ENCODE measurements around the gene SARM1.
A peak's percentile ranks its signal among the peaks of the same experiment; 100 is the strongest.

The SARM1 gene

DNA sequence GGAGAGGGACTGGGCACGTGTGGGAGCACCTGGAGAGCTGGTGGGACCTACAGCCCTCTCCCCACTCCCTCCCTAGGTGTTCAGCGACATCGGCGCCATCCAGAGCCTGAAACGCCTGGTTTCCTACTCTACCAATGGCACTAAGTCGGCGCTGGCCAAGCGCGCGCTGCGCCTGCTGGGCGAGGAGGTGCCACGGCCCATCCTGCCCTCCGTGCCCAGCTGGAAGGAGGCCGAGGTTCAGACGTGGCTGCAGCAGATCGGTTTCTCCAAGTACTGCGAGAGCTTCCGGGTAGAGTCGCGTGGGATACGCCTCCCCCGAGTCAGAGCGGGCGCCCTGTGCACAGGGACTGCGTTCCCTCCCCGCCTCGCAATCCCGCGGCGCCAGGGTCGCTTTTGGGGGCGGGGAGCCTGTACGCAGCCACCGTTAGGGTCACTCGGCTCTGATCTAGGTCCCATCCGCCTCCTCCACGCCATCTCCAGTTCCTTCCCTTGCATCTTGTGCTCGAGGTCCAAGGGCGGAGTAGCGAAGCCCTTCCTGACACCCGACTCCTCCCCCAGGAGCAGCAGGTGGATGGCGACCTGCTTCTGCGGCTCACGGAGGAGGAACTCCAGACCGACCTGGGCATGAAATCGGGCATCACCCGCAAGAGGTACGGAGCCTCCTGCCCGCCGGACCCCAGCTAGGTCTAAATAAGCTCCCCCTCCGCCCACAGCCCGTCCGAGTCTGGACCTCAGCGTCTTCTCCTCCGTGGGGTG is 13.0 kb downstream of the SARM1 start:
- TF ChIP-seq YY1 (IDR thresholded peaks at IDR 0.05; ENCODE audit: low read depth) (0 out of 2 replicates have a peak, but pooled peaks have one; percentile 9), EP300 (IDR thresholded peaks at IDR 0.05; ENCODE audit: borderline replicate concordance) (peak; percentile 26; the same call in 1 of the 2 replicates), TCF12 (IDR thresholded peaks at IDR 0.05; ENCODE audit: low read depth) (peak; percentile 28; the same call in 1 of the 2 replicates), CREB1 (IDR thresholded peaks at IDR 0.05; ENCODE audit: low read depth) (no peak), ZBTB7A (IDR thresholded peaks at IDR 0.05; ENCODE audit: low read depth) (no peak; the same call in 1 of the 2 replicates), TAF1 (IDR thresholded peaks at IDR 0.05; ENCODE audit: low read depth) (peak; percentile 52), RAD21 (IDR thresholded peaks at IDR 0.05; ENCODE audit: low read depth) (no peak; the same call in 1 of the 2 replicates)
- TF ChIP-seq, protein P1, sequence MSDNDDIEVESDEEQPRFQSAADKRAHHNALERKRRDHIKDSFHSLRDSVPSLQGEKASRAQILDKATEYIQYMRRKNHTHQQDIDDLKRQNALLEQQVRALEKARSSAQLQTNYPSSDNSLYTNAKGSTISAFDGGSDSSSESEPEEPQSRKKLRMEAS (IDR thresholded peaks at IDR 0.05) = peak; percentile 83; the same call in 1 of the 2 replicates

- 0 out of 2 replicates have a peak, but pooled peaks have one; percentile 12 for TF ChIP-seq TEAD4 (IDR thresholded peaks at IDR 0.05)
- TF ChIP-seq, protein P1 (IDR thresholded peaks at IDR 0.05) = peak; percentile 74
- peak; percentile 19; the same call in 1 of the 2 replicates for TF ChIP-seq NFIC (IDR thresholded peaks at IDR 0.05)
- no peak for TF ChIP-seq ZBTB7A (IDR thresholded peaks at IDR 0.05; ENCODE audit: low read depth)
Measured at GRCh38 chr17:28385037-28385400, 13.5 kb downstream of the SARM1 start.

- TF ChIP-seq TEAD4 (IDR thresholded peaks at IDR 0.05) (no peak), CREB1 (IDR thresholded peaks at IDR 0.05; ENCODE audit: low read depth) (no peak), USF1 (IDR thresholded peaks at IDR 0.05) (no peak), YY1 (IDR thresholded peaks at IDR 0.05; ENCODE audit: low read depth) (no peak), TAF1 (IDR thresholded peaks at IDR 0.05; ENCODE audit: low read depth) (no peak), ZBTB7A (IDR thresholded peaks at IDR 0.05; ENCODE audit: low read depth) (no peak), RAD21 (IDR thresholded peaks at IDR 0.05; ENCODE audit: low read depth) (no peak), FOXM1 (IDR thresholded peaks at IDR 0.05; ENCODE audit: borderline replicate concordance, low read depth) (no peak), NFIC (IDR thresholded peaks at IDR 0.05) (no peak), TCF12 (IDR thresholded peaks at IDR 0.05; ENCODE audit: low read depth) (no peak), EP300 (IDR thresholded peaks at IDR 0.05; ENCODE audit: borderline replicate concordance) (no peak), CEBPB (IDR thresholded peaks at IDR 0.05) (no peak), EGR1 (IDR thresholded peaks at IDR 0.05) (no peak)
- TF ChIP-seq, protein P1 (IDR thresholded peaks at IDR 0.05) = no peak
- TF ChIP-seq, protein P2, sequence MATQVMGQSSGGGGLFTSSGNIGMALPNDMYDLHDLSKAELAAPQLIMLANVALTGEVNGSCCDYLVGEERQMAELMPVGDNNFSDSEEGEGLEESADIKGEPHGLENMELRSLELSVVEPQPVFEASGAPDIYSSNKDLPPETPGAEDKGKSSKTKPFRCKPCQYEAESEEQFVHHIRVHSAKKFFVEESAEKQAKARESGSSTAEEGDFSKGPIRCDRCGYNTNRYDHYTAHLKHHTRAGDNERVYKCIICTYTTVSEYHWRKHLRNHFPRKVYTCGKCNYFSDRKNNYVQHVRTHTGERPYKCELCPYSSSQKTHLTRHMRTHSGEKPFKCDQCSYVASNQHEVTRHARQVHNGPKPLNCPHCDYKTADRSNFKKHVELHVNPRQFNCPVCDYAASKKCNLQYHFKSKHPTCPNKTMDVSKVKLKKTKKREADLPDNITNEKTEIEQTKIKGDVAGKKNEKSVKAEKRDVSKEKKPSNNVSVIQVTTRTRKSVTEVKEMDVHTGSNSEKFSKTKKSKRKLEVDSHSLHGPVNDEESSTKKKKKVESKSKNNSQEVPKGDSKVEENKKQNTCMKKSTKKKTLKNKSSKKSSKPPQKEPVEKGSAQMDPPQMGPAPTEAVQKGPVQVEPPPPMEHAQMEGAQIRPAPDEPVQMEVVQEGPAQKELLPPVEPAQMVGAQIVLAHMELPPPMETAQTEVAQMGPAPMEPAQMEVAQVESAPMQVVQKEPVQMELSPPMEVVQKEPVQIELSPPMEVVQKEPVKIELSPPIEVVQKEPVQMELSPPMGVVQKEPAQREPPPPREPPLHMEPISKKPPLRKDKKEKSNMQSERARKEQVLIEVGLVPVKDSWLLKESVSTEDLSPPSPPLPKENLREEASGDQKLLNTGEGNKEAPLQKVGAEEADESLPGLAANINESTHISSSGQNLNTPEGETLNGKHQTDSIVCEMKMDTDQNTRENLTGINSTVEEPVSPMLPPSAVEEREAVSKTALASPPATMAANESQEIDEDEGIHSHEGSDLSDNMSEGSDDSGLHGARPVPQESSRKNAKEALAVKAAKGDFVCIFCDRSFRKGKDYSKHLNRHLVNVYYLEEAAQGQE (IDR thresholded peaks at IDR 0.05; ENCODE audit: low read depth) = no peak
Measured at GRCh38 chr17:28385406-28385805, 13.9 kb downstream of the SARM1 start.

GRCh38 chr17:28386391-28386790 is 14.9 kb downstream of the SARM1 start:
- TF ChIP-seq TAF1 (IDR thresholded peaks at IDR 0.05; ENCODE audit: low read depth) (no peak), FOXM1 (IDR thresholded peaks at IDR 0.05; ENCODE audit: borderline replicate concordance, low read depth) (no peak), CREB1 (IDR thresholded peaks at IDR 0.05; ENCODE audit: low read depth) (no peak), TCF12 (IDR thresholded peaks at IDR 0.05; ENCODE audit: low read depth) (no peak), ZBTB7A (IDR thresholded peaks at IDR 0.05; ENCODE audit: low read depth) (no peak), CEBPB (IDR thresholded peaks at IDR 0.05) (no peak), RAD21 (IDR thresholded peaks at IDR 0.05; ENCODE audit: low read depth) (no peak), YY1 (IDR thresholded peaks at IDR 0.05; ENCODE audit: low read depth) (no peak)
- TF ChIP-seq, protein P2 (IDR thresholded peaks at IDR 0.05; ENCODE audit: low read depth) = no peak
- TF ChIP-seq, protein P1 (IDR thresholded peaks at IDR 0.05) = no peak

DNA sequence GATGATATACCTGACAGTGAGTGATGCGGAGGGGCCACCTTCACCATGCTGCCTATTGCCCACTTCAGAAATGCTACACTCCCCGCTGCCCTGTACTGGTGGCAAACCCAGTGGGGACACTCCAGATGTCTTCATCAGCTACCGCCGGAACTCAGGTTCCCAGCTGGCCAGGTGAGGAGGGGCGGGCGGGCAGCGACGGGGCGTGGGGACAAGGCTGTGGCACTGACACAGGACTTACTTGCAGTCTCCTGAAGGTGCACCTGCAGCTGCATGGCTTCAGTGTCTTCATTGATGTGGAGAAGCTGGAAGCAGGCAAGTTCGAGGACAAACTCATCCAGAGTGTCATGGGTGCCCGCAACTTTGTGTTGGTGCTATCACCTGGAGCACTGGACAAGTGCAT is 16.6 kb downstream of the SARM1 start:
- TF ChIP-seq ZBTB7A (IDR thresholded peaks at IDR 0.05; ENCODE audit: low read depth) (no peak), USF1 (IDR thresholded peaks at IDR 0.05) (no peak), EGR1 (IDR thresholded peaks at IDR 0.05) (no peak), RAD21 (IDR thresholded peaks at IDR 0.05; ENCODE audit: low read depth) (no peak), NFIC (IDR thresholded peaks at IDR 0.05) (no peak), YY1 (IDR thresholded peaks at IDR 0.05; ENCODE audit: low read depth) (no peak), CREB1 (IDR thresholded peaks at IDR 0.05; ENCODE audit: low read depth) (no peak)
